Measurements from ENCODE around the gene UNC5A.
A peak's percentile ranks its signal among the peaks of the same experiment; 100 is the strongest.

Gene UNC5A

GRCh38 chr5:176847148-176847547, 36.8 kb downstream of the UNC5A start:
- DNase-seq, result no peak

- peak in 1 of 3 experiments; percentile 4 for DNase-seq
Observed at GRCh38 chr5:176847726-176848290, 37.4 kb downstream of the UNC5A start.

- no peak for DNase-seq
Observed at GRCh38 chr5:176848651-176849050, 38.3 kb downstream of the UNC5A start.

- peak in 1 of 3 experiments; percentile 21 for DNase-seq
Observed at GRCh38 chr5:176849611-176850227, 39.4 kb downstream of the UNC5A start.

GRCh38 chr5:176850371-176851245, 40.2 kb downstream of the UNC5A start:
- DNase-seq, result no peak

GRCh38 chr5:176851380-176851779, 41.0 kb downstream of the UNC5A start:
- DNase-seq, result no peak

GRCh38 chr5:176851871-176852658, 41.7 kb downstream of the UNC5A start:
- peak in 2 of 3 experiments; percentile 60 to 79 for DNase-seq

- DNase-seq, result peak in 1 of 3 experiments; percentile 8
Observed at GRCh38 chr5:176853151-176853778, 42.9 kb downstream of the UNC5A start.

- peak in 1 of 3 experiments; percentile 17 for DNase-seq
Observed at GRCh38 chr5:176854164-176854563, 43.8 kb downstream of the UNC5A start.

GRCh38 chr5:176855598-176855997, 45.2 kb downstream of the UNC5A start:
- no peak for DNase-seq

- DNase-seq, result no peak
Observed at GRCh38 chr5:176856746-176857145, 46.4 kb downstream of the UNC5A start.

- no peak for DNase-seq
Observed at GRCh38 chr5:176857216-176857893, 47.0 kb downstream of the UNC5A start.

- DNase-seq, result no peak
Observed at GRCh38 chr5:176857894-176858273, 47.5 kb downstream of the UNC5A start.

- DNase-seq, result no peak
Observed at GRCh38 chr5:176859916-176860315, 49.6 kb downstream of the UNC5A start.

- no peak for DNase-seq
Observed at GRCh38 chr5:176860381-176860780, 50.0 kb downstream of the UNC5A start.

GRCh38 chr5:176861276-176861675, 50.9 kb downstream of the UNC5A start:
- no peak for DNase-seq

GRCh38 chr5:176862330-176862995, 52.1 kb downstream of the UNC5A start:
- DNase-seq, result no peak

GRCh38 chr5:176863041-176863764, 52.8 kb downstream of the UNC5A start:
- DNase-seq, result peak in 1 of 3 experiments; percentile 2

- DNase-seq, result no peak
Observed at GRCh38 chr5:176863765-176864098, 53.4 kb downstream of the UNC5A start.

GRCh38 chr5:176864755-176865154, 54.4 kb downstream of the UNC5A start:
- no peak for DNase-seq

- no peak for DNase-seq
Observed at GRCh38 chr5:176865964-176866363, 55.6 kb downstream of the UNC5A start.

Data from NCI-H1417 (cell line).